Measurements from ENCODE around the gene AKAP13.

GRCh38 chr15:85462029-85462428, 81.6 kb downstream of the AKAP13 start:
- TF ChIP-seq, protein P1, sequence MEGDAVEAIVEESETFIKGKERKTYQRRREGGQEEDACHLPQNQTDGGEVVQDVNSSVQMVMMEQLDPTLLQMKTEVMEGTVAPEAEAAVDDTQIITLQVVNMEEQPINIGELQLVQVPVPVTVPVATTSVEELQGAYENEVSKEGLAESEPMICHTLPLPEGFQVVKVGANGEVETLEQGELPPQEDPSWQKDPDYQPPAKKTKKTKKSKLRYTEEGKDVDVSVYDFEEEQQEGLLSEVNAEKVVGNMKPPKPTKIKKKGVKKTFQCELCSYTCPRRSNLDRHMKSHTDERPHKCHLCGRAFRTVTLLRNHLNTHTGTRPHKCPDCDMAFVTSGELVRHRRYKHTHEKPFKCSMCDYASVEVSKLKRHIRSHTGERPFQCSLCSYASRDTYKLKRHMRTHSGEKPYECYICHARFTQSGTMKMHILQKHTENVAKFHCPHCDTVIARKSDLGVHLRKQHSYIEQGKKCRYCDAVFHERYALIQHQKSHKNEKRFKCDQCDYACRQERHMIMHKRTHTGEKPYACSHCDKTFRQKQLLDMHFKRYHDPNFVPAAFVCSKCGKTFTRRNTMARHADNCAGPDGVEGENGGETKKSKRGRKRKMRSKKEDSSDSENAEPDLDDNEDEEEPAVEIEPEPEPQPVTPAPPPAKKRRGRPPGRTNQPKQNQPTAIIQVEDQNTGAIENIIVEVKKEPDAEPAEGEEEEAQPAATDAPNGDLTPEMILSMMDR (IDR thresholded peaks at IDR 0.05), result no peak
- TF ChIP-seq POLR2A (IDR thresholded peaks at IDR 0.05), result no peak
